ENCODE measurements around the gene PPP4R2.

PPP4R2 gene

DNA sequence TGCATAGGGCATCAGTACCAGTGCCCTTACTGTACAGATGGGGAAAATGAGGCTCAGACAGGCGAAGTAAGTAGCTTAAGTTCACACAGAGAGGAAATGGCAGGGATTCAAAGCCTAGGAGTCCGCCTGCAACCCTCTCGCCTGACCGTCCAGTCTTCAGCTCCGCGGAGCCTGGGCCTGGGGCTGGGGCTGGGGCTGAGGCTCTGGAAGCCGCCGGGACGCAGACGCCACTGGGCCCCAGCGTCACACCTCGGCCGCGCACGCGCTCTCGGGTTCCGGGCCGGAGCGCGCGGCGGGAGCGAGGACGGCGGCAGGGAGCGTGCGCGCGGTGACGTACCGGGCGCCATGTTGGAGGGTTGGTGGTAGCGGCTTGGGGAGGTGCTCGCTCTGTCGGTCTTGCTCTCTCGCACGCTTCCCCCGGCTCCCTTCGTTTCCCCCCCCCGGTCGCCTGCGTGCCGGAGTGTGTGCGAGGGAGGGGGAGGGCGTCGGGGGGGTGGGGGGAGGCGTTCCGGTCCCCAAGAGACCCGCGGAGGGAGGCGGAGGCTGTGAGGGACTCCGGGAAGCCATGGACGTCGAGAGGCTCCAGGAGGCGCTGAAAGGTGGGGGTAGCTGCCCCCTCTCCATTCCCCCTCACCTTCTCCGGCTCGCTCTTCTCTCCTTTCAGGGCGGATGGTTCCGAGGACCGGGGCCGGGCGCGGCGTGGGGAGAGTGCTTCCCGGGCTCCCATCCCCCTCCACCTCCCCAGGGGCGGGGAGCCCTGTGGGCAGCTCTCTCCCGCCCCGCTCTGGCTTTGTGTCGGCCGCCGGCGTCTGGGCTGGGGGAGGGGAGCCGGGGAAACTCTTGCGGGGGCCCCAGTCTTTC, at the start of gene PPP4R2:
TSS of gene PPP4R2 (plus strand) at position 339 of the 861 bp plus-strand sequence. CDS start at position 566, 227 bp downstream.
- H3K27me3 ChIP-seq (ENCODE audit: low read depth, low read length), result no peaks in the 10 kb centered on the region
- peaks cover 4 to 8% of the 10 kb centered on the region in 2 donors for H3K36me3 ChIP-seq (ENCODE audit: control insufficient read depth in 1 of 2, insufficient read depth in 2 of 2, low read length in 2 of 2)
- H3K4me1 ChIP-seq (ENCODE audit: control insufficient read depth in 1 of 2, insufficient read depth in 2 of 2, low read length in 2 of 2), result peaks cover 15 to 38% of the 10 kb centered on the region in 2 donors
- H3K27ac ChIP-seq (ENCODE audit: low read length), result peak within 1 kb of the TSS; percentile 96
- H3K9me3 ChIP-seq (ENCODE audit: control insufficient read depth in 1 of 2, low read length in 2 of 2), result no peaks in the 10 kb centered on the region
- H3K4me3 ChIP-seq (ENCODE audit: low read depth in 1 of 2, low read length in 2 of 2), result peak within 1 kb of the TSS; percentile 76 to 96

GRCh38 chr3:72947715-72948490, 48.7 kb upstream of the PPP4R2 start:
- H3K27me3 ChIP-seq (ENCODE audit: low read depth, low read length), result no peaks in the 10 kb centered on the region
- no peaks in the 10 kb centered on the region for H3K36me3 ChIP-seq (ENCODE audit: control insufficient read depth in 1 of 2, insufficient read depth in 2 of 2, low read length in 2 of 2)
- no peaks in the 10 kb centered on the region for H3K9me3 ChIP-seq (ENCODE audit: control insufficient read depth in 1 of 2, low read length in 2 of 2)
- H3K27ac ChIP-seq (ENCODE audit: low read length), result no peak overlapping the region
- H3K4me3 ChIP-seq (ENCODE audit: low read depth in 1 of 2, low read length in 2 of 2), result no peak overlapping the region
- peaks cover 0 to 4% of the 10 kb centered on the region in 2 donors for H3K4me1 ChIP-seq (ENCODE audit: control insufficient read depth in 1 of 2, insufficient read depth in 2 of 2, low read length in 2 of 2)

DNA sequence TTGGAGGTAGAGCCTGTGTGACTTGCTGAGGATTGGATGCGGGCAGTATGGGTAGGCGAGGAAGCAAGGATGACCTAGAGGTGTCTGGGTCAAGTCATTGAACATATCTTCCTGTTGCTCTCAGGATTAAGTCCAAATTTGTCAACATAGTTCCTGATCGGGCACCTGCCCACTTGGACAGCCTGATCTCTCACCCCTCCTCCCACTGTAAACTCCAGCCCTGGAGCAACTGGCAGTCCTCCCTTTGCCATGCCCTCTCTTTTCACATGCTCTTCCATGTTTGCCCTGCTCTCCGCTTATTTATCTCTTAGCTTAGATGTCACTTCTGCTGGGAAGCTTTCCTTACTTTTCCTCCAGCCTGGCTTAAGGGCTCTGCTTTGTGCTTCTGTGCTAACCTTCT, 47.6 kb upstream of the PPP4R2 start:
- H3K4me1 ChIP-seq (ENCODE audit: control insufficient read depth in 1 of 2, insufficient read depth in 2 of 2, low read length in 2 of 2), result peaks cover 0 to 4% of the 10 kb centered on the region in 2 donors
- H3K4me3 ChIP-seq (ENCODE audit: low read depth in 1 of 2, low read length in 2 of 2), result no peak overlapping the region
- H3K27me3 ChIP-seq (ENCODE audit: low read depth, low read length), result no peaks in the 10 kb centered on the region
- H3K9me3 ChIP-seq (ENCODE audit: control insufficient read depth in 1 of 2, low read length in 2 of 2), result no peaks in the 10 kb centered on the region
- no peaks in the 10 kb centered on the region for H3K36me3 ChIP-seq (ENCODE audit: control insufficient read depth in 1 of 2, insufficient read depth in 2 of 2, low read length in 2 of 2)
- no peak overlapping the region for H3K27ac ChIP-seq (ENCODE audit: low read length)

DNA sequence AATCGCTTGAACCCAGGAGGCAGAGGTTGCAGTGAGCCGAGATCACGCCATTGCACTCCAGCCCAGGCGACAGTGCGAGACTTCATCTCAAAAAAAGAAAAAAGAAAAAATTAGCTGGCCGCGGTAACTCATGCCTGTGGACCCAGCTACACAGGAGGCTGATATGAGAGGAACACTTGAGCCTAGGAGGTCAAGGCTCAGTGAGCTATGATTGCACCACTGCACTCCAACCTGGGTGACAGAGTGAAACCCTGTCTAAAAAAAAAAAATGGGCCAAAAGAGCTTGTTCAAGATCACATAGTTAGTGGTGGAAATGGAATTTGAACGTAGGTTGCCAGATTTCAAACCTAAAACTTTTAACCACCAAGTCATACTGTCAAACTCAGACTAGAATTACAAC, 46.2 kb upstream of the PPP4R2 start:
- Histone ChIP-seq H3K27ac (ENCODE audit: low read length) (no peak overlapping the region), H3K9me3 (ENCODE audit: control insufficient read depth in 1 of 2, low read length in 2 of 2) (no peaks in the 10 kb centered on the region), H3K4me3 (ENCODE audit: low read depth in 1 of 2, low read length in 2 of 2) (no peak overlapping the region)

DNA sequence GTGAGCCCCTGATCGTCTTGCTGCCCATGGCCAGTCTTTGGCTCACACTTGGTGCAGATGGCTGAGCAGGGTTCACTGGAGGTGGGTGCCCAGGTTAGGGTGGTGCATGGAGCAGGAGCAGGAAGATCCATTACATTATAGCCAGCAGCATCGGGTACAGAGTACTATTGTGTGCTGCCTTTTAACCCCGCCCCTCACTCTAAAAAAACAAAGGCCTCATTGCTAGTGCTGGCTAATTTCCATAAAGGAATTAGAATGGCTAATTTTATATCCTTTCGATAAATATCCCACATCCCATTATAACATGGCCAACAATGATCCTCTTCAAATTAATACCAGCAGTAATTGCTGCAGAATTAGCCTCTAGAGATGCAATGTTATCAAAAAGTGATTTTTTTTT, 45.8 kb upstream of the PPP4R2 start:
- no peak overlapping the region for H3K4me3 ChIP-seq (ENCODE audit: low read depth in 1 of 2, low read length in 2 of 2)
- H3K27ac ChIP-seq (ENCODE audit: low read length), result no peak overlapping the region
- H3K36me3 ChIP-seq (ENCODE audit: control insufficient read depth in 1 of 2, insufficient read depth in 2 of 2, low read length in 2 of 2), result no peaks in the 10 kb centered on the region
- no peaks in the 10 kb centered on the region for H3K27me3 ChIP-seq (ENCODE audit: low read depth, low read length)
- no peaks in the 10 kb centered on the region for H3K9me3 ChIP-seq (ENCODE audit: control insufficient read depth in 1 of 2, low read length in 2 of 2)
- H3K4me1 ChIP-seq (ENCODE audit: control insufficient read depth in 1 of 2, insufficient read depth in 2 of 2, low read length in 2 of 2), result peaks cover 0 to 4% of the 10 kb centered on the region in 2 donors

More for the DNA sequence above, 46.2 kb upstream of the PPP4R2 start:
- no peaks in the 10 kb centered on the region for H3K36me3 ChIP-seq (ENCODE audit: control insufficient read depth in 1 of 2, insufficient read depth in 2 of 2, low read length in 2 of 2)
- H3K27me3 ChIP-seq (ENCODE audit: low read depth, low read length), result no peaks in the 10 kb centered on the region
- H3K4me1 ChIP-seq (ENCODE audit: control insufficient read depth in 1 of 2, insufficient read depth in 2 of 2, low read length in 2 of 2), result peaks cover 0 to 4% of the 10 kb centered on the region in 2 donors

DNA sequence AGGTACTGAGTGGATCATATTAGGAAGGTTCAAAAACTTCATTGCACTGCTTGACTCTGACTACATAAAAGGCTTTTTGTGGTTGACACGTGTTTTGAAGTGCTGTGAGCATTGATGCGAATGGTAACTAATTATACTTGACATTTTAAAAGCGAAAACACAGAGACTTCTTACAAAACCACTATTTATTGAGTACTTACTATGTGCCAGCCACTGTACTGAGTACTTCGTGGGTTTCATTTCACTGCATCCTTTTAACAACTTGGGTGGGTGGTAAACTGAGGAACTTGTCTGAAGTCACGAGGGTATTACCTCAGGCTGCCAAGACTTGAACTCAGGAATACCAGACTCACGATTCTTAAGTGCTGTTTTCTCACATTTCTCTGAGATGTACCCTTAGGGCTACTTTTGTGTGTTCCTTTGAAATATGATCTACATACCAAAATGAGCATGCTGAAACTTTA, 45.3 kb upstream of the PPP4R2 start:
- peaks cover 0 to 4% of the 10 kb centered on the region in 2 donors for H3K4me1 ChIP-seq (ENCODE audit: control insufficient read depth in 1 of 2, insufficient read depth in 2 of 2, low read length in 2 of 2)
- H3K27me3 ChIP-seq (ENCODE audit: low read depth, low read length), result no peaks in the 10 kb centered on the region
- H3K27ac ChIP-seq (ENCODE audit: low read length), result no peak overlapping the region
- no peaks in the 10 kb centered on the region for H3K9me3 ChIP-seq (ENCODE audit: control insufficient read depth in 1 of 2, low read length in 2 of 2)
- H3K4me3 ChIP-seq (ENCODE audit: low read depth in 1 of 2, low read length in 2 of 2), result no peak overlapping the region
- H3K36me3 ChIP-seq (ENCODE audit: control insufficient read depth in 1 of 2, insufficient read depth in 2 of 2, low read length in 2 of 2), result no peaks in the 10 kb centered on the region

DNA sequence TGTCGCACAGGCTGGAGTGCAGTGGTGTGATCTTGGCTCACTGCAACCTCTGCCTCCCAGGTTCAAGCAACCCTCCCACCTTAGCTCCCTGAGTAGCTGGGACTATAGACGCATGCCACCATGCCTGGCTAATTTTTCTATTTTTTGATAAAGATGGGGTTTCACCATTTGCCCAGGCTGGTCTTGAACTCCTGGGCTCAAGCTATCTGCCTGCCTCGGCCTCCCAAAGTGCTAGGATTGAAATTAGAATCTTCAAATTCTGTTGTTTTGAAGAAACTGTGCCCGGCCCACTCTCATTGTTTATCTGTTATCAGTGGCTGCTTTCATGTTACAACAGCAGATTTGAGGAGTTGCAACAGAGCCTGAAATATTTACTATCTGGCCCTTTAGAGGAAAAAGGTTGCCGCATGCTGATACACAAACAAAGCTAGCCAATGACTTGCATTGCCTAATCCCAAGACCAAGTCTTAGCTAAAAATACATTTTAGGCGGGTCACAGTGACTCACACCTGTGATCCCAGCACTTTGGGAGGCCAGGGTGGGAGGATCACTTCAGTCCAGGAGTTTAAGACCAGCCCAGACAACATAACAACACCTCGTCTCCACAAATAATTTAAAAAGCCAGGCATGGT, 43.2 kb upstream of the PPP4R2 start:
- Histone ChIP-seq H3K27me3 (ENCODE audit: low read depth, low read length) (no peaks in the 10 kb centered on the region), H3K4me3 (ENCODE audit: low read depth in 1 of 2, low read length in 2 of 2) (no peak overlapping the region), H3K4me1 (ENCODE audit: control insufficient read depth in 1 of 2, insufficient read depth in 2 of 2, low read length in 2 of 2) (no peaks in the 10 kb centered on the region), H3K9me3 (ENCODE audit: control insufficient read depth in 1 of 2, low read length in 2 of 2) (no peaks in the 10 kb centered on the region), H3K36me3 (ENCODE audit: control insufficient read depth in 1 of 2, insufficient read depth in 2 of 2, low read length in 2 of 2) (no peaks in the 10 kb centered on the region), H3K27ac (ENCODE audit: low read length) (no peak overlapping the region)

DNA sequence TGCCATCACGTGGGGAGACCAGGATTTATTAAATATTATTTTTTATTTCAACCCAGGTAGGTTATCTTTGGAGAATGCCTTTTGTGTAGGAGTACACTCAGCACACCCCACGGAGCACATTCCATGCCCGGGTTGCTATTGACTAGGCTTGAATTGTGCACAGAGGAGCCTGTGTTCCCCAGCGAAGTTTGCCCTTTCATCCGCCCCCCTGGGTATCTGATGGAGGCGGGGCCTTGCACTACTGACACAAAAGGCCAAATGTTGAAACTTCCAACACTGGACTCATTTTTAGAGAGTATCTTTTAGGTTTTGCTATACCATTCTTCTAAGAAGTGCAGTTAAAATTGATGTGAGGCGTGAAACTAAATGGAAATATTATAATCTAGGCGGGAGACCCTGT, 39.3 kb upstream of the PPP4R2 start:
- Histone ChIP-seq H3K4me1 (ENCODE audit: control insufficient read depth in 1 of 2, insufficient read depth in 2 of 2, low read length in 2 of 2) (peaks cover 7 to 8% of the 10 kb centered on the region in 2 donors), H3K9me3 (ENCODE audit: control insufficient read depth in 1 of 2, low read length in 2 of 2) (no peaks in the 10 kb centered on the region), H3K36me3 (ENCODE audit: control insufficient read depth in 1 of 2, insufficient read depth in 2 of 2, low read length in 2 of 2) (no peaks in the 10 kb centered on the region), H3K27ac (ENCODE audit: low read length) (no peak overlapping the region), H3K4me3 (ENCODE audit: low read depth in 1 of 2, low read length in 2 of 2) (no peak overlapping the region), H3K27me3 (ENCODE audit: low read depth, low read length) (no peaks in the 10 kb centered on the region)

DNA sequence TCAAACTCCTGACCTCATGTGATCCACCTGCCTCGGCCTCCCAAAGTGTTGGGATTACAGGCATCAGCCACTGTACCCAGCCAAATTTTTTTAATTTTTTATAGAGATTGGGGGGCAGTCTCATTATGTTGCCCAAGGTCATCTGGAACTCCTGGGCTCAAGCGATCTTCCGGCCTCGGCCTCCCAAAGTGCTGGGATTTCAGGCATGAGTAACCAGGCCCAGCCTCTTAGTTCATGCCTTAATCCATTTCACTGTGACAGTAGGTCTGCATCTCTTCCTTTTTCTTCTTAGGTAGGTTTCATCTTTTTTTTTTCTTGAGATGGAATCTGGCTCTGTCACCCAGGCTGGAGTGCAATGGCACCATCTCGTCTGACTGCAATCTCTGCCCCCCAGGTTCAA, 37.3 kb upstream of the PPP4R2 start:
- Histone ChIP-seq H3K27me3 (ENCODE audit: low read depth, low read length) (no peaks in the 10 kb centered on the region), H3K9me3 (ENCODE audit: control insufficient read depth in 1 of 2, low read length in 2 of 2) (no peaks in the 10 kb centered on the region), H3K4me3 (ENCODE audit: low read depth in 1 of 2, low read length in 2 of 2) (no peak overlapping the region), H3K36me3 (ENCODE audit: control insufficient read depth in 1 of 2, insufficient read depth in 2 of 2, low read length in 2 of 2) (no peaks in the 10 kb centered on the region), H3K27ac (ENCODE audit: low read length) (no peak overlapping the region), H3K4me1 (ENCODE audit: control insufficient read depth in 1 of 2, insufficient read depth in 2 of 2, low read length in 2 of 2) (peaks cover 7 to 8% of the 10 kb centered on the region in 2 donors)

GRCh38 chr3:72960812-72961518, 35.6 kb upstream of the PPP4R2 start:
- Histone ChIP-seq H3K27ac (ENCODE audit: low read length) (no peak overlapping the region), H3K4me3 (ENCODE audit: low read depth in 1 of 2, low read length in 2 of 2) (no peak overlapping the region)

More at GRCh38 chr3:72960812-72961518, 35.6 kb upstream of the PPP4R2 start:
- Histone ChIP-seq H3K36me3 (ENCODE audit: control insufficient read depth in 1 of 2, insufficient read depth in 2 of 2, low read length in 2 of 2) (no peaks in the 10 kb centered on the region), H3K9me3 (ENCODE audit: control insufficient read depth in 1 of 2, low read length in 2 of 2) (no peaks in the 10 kb centered on the region), H3K27me3 (ENCODE audit: low read depth, low read length) (no peaks in the 10 kb centered on the region), H3K4me1 (ENCODE audit: control insufficient read depth in 1 of 2, insufficient read depth in 2 of 2, low read length in 2 of 2) (peaks cover 7 to 8% of the 10 kb centered on the region in 2 donors)
